Uterus (tissue), 4 donors: Measurements from ENCODE around the gene TCTN2. TPM values are rescaled to one million over a fixed set of nuclear protein-coding genes. Genes with fewer than 3 reads are reported as not detected.

Experiments
- DNase-seq, 2 donors: peaks; one replicate each; pipeline ENCODE4 v3.0.0-alpha.2; 2019 to 2020
- H3K27ac ChIP-seq, 2 donors: fragments of 200-600 bp; sonication (generic); 1 replicate in 1 of 2; 2 replicates in 1 of 2; pipeline ENCODE4 v1.5.1; 2016 to 2018
- H3K27me3 ChIP-seq, 2 donors: fragments of 200-600 bp; sonication (generic); one replicate each; pipeline ENCODE4 v1.5.1; 2018 to 2019; ENCODE audit warnings: control low read depth in 1 of 2
- H3K36me3 ChIP-seq, 2 donors: fragments of 200-600 bp; sonication (generic); one replicate each; pipeline ENCODE4 v1.5.1; 2019; ENCODE audit warnings: control low read depth in 1 of 2
- H3K4me1 ChIP-seq, 2 donors: fragments of 200-600 bp; sonication (generic); one replicate each; pipeline ENCODE4 v1.5.1; 2018 to 2019; ENCODE audit warnings: control low read depth in 1 of 2
- H3K4me3 ChIP-seq, 2 donors: fragments of 200-600 bp; sonication (generic); 1 replicate in 1 of 2; 2 replicates in 1 of 2; pipeline ENCODE4 v1.5.1; 2018 to 2019; ENCODE audit warnings: mild to moderate bottlenecking in 1 of 2
- H3K9me3 ChIP-seq, 2 donors: fragments of 200-600 bp; sonication (generic); one replicate each; pipeline ENCODE4 v1.5.1; 2019; ENCODE audit warnings: control low read depth in 1 of 2
- CTCF ChIP-seq, 4 experiments: fragments of 200-600 bp in 2 of 4; fragments of 450-650 bp in 2 of 4; sonication (generic) in 2 of 4; IDR thresholded peaks; one replicate each; pipeline ENCODE4 v1.5.1; 2016 to 2019; ENCODE audit warnings: antibody characterized with exemption in 4 of 4, mild to moderate bottlenecking in 2 of 4, moderate library complexity in 1 of 4
- POLR2A ChIP-seq, 2 donors: fragments of 450-650 bp; IDR thresholded peaks; one replicate each; pipeline ENCODE4 v1.6.1; 2016; ENCODE audit warnings: antibody characterized with exemption in 2 of 2, mild to moderate bottlenecking in 1 of 2, moderate library complexity in 1 of 2
- intact Hi-C: fragments of 100-400 bp; cut with DNase I; formaldehyde crosslinking; loops from one replicate; pipeline ENCODE4 v1.15.1; 2023; ENCODE audit warnings: low total_unique reads
- total RNA-seq, 4 donors: library from RNA; depleted of rRNA in 3 of 4; stranded (reverse); fragments of >200 nt in 3 of 4; gene quantifications; one replicate each; pipeline versions ENCODE4 v1.1.0 to v1.2.4, GENCODE V29; 2014 to 2023
- donor health status: DM: yes; HTN: yes; CAD: no.

The TCTN2 gene
- total RNA-seq, 4 donors from 2014 or later: 3.8 to 334 (median 23.9) TPM

GRCh38 chr12:123683964-123684363 lies 13.1 kb downstream of the TCTN2 start:
- Histone ChIP-seq H3K27ac (no peak overlapping the region), H3K4me1 (no peaks in the 10 kb centered on the region), H3K36me3 (no peaks in the 10 kb centered on the region), H3K9me3 (no peaks in the 10 kb centered on the region), H3K4me3 (no peak overlapping the region), H3K27me3 (no peaks in the 10 kb centered on the region)
- DNase-seq: no peak
- intact Hi-C loops: no loop called here
- TF ChIP-seq CTCF (IDR thresholded peaks at IDR 0.05): no peak
- TF ChIP-seq POLR2A (IDR thresholded peaks at IDR 0.05): no peak

- H3K27ac ChIP-seq: no peak overlapping the region
- H3K4me1 ChIP-seq: no peaks in the 10 kb centered on the region
- H3K4me3 ChIP-seq: no peak overlapping the region
- H3K9me3 ChIP-seq: no peaks in the 10 kb centered on the region
- no peak for TF ChIP-seq CTCF (IDR thresholded peaks at IDR 0.05)
- no peak for TF ChIP-seq POLR2A (IDR thresholded peaks at IDR 0.05)
- no peak for DNase-seq
- no peaks in the 10 kb centered on the region for H3K36me3 ChIP-seq
- intact Hi-C loops: no loop called here
- H3K27me3 ChIP-seq: no peaks in the 10 kb centered on the region
These were observed 15.8 kb downstream of the TCTN2 start for GRCh38 chr12:123686636-123687190.

GRCh38 chr12:123690191-123690840 lies 19.4 kb downstream of the TCTN2 start:
- H3K27me3 ChIP-seq: no peaks in the 10 kb centered on the region
- H3K4me1 ChIP-seq: no peaks in the 10 kb centered on the region
- no peaks in the 10 kb centered on the region for H3K36me3 ChIP-seq
- DNase-seq: no peak
- no peaks in the 10 kb centered on the region for H3K9me3 ChIP-seq
- no peak for TF ChIP-seq POLR2A (IDR thresholded peaks at IDR 0.05)
- no peak overlapping the region for H3K27ac ChIP-seq
- no peak overlapping the region for H3K4me3 ChIP-seq
- intact Hi-C loops: no loop called here

- no peaks in the 10 kb centered on the region for H3K4me1 ChIP-seq
- H3K27ac ChIP-seq: no peak overlapping the region
- H3K27me3 ChIP-seq: no peaks in the 10 kb centered on the region
- no peak overlapping the region for H3K4me3 ChIP-seq
- intact Hi-C loops: no loop called here
- H3K9me3 ChIP-seq: no peaks in the 10 kb centered on the region
- TF ChIP-seq POLR2A (IDR thresholded peaks at IDR 0.05) (no peak), CTCF (IDR thresholded peaks at IDR 0.05) (no peak)
- no peaks in the 10 kb centered on the region for H3K36me3 ChIP-seq
- DNase-seq: no peak
These were observed 25.3 kb downstream of the TCTN2 start for GRCh38 chr12:123696207-123696606.

GRCh38 chr12:123696646-123697045 lies 25.7 kb downstream of the TCTN2 start:
- Histone ChIP-seq H3K9me3 (no peaks in the 10 kb centered on the region), H3K27me3 (no peaks in the 10 kb centered on the region), H3K4me3 (no peak overlapping the region), H3K4me1 (no peaks in the 10 kb centered on the region), H3K27ac (no peak overlapping the region), H3K36me3 (no peaks in the 10 kb centered on the region)
- DNase-seq: no peak
- intact Hi-C loops: no loop called here
- no peak for TF ChIP-seq CTCF (IDR thresholded peaks at IDR 0.05)
- no peak for TF ChIP-seq POLR2A (IDR thresholded peaks at IDR 0.05)
